Measurements from ENCODE around the gene TP53I11. TPM values are rescaled to one million over a fixed set of nuclear protein-coding genes. Genes with fewer than 3 reads are reported as not detected.
A peak's percentile ranks its signal among the peaks of the same experiment; 100 is the strongest.

The TP53I11 gene
- total RNA-seq, 1 donor from 2014 or later, result 101 TPM

DNA sequence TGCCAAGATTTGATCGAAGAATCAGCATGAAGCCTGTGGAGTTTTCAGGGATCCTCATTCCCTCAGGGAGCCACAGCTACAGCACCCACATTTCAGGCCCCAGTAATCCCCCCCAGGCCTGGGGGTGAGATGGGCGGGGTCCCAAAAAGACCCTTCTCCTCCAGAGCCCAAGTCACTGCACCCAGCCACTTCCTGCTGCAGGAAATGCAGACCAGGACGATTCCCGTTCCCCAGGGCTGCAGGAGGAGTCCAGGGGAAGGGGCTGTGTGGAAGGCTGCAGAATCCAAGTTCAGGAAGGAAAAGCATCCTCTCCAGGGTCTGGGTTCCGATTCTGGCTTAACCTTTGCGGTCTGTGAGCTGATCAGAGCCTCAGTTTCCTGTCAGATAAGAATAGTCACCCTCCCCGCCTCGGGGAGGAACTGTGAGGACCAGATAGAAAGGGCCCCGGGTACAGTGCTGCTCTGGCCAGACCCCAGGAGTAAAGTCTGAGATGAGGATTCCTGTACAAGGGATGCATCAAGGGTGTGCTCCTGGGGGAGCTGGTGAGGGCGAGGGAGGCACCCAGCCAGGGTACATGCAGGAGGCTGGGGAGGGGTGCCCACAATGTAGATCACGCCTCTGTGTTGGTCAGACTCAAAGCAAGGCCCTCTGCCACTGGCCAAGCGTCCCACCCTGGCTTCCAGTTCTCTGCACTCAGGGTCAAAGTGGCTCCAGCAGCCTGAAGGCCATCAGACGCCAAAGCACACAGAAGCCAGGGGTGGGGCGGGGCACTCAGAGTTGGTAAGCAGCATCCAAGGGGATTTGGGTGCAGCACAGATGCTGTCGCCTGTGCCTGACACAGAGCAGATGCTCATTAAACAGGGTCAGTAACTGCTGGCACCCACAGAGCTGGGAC is 30.1 kb upstream of the TP53I11 start:
- ATAC-seq, result no peak
- peak; percentile 12 for DNase-seq (ENCODE audit: low spot score)
- intact Hi-C loops (cut with DNase I), result no loop called here

- ATAC-seq, result peak; percentile 33
- no peak for DNase-seq (ENCODE audit: low spot score)
- intact Hi-C loops (cut with DNase I), result no loop called here
Measured at GRCh38 chr11:44979543-44980399, 29.1 kb upstream of the TP53I11 start.

DNA sequence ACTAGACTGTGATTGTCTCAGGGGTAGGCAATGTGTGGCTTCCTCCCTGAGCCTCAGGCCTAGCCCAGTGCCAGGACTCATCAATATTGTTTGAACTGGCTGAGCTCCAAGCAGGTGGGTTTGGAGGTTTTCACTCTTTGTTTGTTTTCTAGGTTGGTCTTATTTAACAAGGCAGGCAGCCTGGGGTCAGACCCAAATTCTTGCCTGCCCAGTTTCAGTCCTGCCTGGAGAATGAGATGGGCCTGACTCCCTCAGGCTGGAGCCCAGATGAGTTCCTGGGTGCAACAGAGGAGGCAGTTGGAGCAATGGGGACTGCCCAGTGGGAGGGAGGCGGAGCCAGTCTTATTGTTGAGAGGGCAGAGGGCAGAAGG is 28.3 kb upstream of the TP53I11 start:
- no peak for DNase-seq (ENCODE audit: low spot score)
- intact Hi-C loops (cut with DNase I), result no loop called here
- ATAC-seq, result peak; percentile 29

GRCh38 chr11:44978274-44978960 is 27.7 kb upstream of the TP53I11 start:
- DNase-seq (ENCODE audit: low spot score) (no peak), ATAC-seq (peak; percentile 7)
- intact Hi-C loops (cut with DNase I), result no loop called here

GRCh38 chr11:44977493-44977984 is 26.9 kb upstream of the TP53I11 start:
- no peak for ATAC-seq
- no peak for DNase-seq (ENCODE audit: low spot score)
- intact Hi-C loops (cut with DNase I), result no loop called here

DNA sequence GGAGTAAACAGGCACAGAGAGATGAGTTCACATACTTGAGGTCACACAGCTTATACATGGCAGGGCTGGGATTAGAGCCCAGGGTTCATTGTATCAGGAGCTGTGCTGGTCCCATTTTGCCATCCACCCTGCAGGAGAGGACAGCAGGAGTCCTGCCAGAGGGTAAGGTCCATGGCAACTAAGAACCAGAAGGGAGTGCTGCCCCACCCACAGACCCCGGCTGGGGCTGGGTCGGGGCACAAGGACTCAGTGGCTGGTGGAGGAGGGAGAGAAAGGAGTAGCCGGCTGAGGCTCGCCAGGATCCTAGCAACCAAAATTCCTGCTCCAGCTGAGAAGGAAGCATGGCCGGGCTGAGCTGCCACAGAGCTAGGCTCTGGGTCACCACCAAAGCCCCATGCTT is 25.9 kb upstream of the TP53I11 start:
- DNase-seq (ENCODE audit: low spot score), result no peak
- intact Hi-C loops (cut with DNase I), result no loop called here
- ATAC-seq, result no peak

- no peak for ATAC-seq
- intact Hi-C loops (cut with DNase I), result no loop called here
- no peak for DNase-seq (ENCODE audit: low spot score)
Measured at GRCh38 chr11:44974402-44975000, 23.8 kb upstream of the TP53I11 start.

GRCh38 chr11:44973632-44974401 is 23.1 kb upstream of the TP53I11 start:
- DNase-seq (ENCODE audit: low spot score) (no peak), ATAC-seq (no peak)
- intact Hi-C loops (cut with DNase I), result no loop called here

GRCh38 chr11:44972746-44973435 is 22.2 kb upstream of the TP53I11 start:
- DNase-seq (ENCODE audit: low spot score), result no peak
- intact Hi-C loops (cut with DNase I), result no loop called here

DNA sequence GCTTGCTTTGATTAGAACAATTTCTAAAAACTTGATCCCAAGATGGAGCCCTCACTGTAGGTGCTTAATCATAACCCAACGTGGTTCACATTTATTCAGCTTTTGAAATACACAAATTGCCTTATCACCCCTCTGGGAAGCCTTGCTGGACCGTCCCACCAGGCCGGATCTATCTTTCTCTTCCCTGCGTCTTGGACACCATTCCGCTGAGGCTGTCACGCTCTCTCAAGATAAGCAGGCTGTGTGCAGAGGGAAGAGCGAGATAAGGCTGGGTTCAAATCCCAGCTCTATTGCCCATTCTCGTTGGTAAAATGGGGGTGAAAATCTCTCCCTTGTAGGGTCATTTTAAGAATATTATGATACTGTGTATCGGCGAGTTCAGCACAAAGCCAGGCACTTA is 20.5 kb upstream of the TP53I11 start:
- intact Hi-C loops (cut with DNase I), result no loop called here
- ATAC-seq (no peak), DNase-seq (ENCODE audit: low spot score) (no peak)

More at GRCh38 chr11:44972746-44973435, 22.2 kb upstream of the TP53I11 start:
- no peak for ATAC-seq

- DNase-seq (ENCODE audit: low spot score) (no peak), ATAC-seq (no peak)
- intact Hi-C loops (cut with DNase I), result no loop called here
Measured at GRCh38 chr11:44970293-44970692, 19.6 kb upstream of the TP53I11 start.

DNA sequence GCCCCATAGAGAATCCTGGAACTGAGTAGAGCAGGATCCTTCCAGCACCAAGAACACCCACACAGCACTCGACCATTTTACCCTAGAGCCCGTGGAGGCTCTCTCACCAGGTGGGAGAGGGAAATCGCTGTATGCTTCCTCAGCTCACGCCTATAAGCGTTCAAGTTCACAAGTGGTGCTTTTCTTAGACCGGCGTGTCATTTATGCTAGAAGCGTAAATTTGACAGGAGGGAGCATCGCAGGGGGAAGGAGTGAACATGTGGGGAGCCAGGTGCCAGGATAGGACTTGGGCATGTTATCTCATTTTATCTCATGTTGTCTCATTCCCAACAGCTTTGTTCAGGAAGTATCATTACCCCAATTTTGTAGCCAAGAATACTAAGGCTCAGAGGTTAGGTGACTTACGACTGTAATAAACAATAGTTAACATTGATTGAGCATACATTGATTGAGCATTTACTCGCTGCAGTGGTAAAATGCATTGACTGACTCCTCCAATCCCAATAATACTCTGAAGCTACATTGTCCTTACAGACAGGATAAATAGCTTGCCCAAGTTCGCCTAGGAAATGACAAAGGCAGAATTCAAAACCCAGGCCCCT is 19.1 kb upstream of the TP53I11 start:
- intact Hi-C loops (cut with DNase I), result no loop called here
- DNase-seq (ENCODE audit: low spot score) (no peak), ATAC-seq (no peak)

- intact Hi-C loops (cut with DNase I), result no loop called here
- ATAC-seq (no peak), DNase-seq (ENCODE audit: low spot score) (no peak)
Measured at GRCh38 chr11:44968510-44968909, 17.8 kb upstream of the TP53I11 start.

DNA sequence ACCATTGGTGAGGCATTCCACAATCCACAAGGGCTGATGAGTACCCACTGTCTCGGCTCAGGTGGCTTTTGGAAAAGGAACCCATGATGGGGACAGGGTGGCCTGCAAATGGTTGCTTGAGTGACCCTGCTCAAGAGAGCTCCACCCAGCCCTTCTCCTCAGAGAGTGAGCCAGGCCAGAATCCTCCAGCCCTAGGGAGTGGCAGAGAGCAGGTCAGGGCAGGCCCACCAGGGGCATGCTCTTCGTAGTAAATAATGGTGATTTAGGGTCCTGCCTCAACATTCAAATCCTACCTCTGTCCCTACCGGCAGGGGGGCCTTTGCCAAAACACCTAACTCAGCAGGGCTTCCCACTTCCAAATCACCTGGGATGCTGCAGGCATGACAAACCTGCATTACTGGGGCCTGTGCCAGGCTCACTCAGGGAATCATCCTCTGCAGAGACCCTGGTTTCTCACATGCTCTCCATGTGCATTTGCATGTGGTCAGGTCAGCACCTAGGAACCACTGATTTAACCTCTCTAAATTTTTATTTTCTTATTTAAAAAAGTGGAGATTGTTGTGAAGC is 17.3 kb upstream of the TP53I11 start:
- no peak for DNase-seq (ENCODE audit: low spot score)
- intact Hi-C loops (cut with DNase I), result no loop called here
- ATAC-seq, result no peak

- ATAC-seq, result no peak
- DNase-seq (ENCODE audit: low spot score), result no peak
- intact Hi-C loops (cut with DNase I), result no loop called here
Measured at GRCh38 chr11:44966694-44967093, 16.0 kb upstream of the TP53I11 start.

DNA sequence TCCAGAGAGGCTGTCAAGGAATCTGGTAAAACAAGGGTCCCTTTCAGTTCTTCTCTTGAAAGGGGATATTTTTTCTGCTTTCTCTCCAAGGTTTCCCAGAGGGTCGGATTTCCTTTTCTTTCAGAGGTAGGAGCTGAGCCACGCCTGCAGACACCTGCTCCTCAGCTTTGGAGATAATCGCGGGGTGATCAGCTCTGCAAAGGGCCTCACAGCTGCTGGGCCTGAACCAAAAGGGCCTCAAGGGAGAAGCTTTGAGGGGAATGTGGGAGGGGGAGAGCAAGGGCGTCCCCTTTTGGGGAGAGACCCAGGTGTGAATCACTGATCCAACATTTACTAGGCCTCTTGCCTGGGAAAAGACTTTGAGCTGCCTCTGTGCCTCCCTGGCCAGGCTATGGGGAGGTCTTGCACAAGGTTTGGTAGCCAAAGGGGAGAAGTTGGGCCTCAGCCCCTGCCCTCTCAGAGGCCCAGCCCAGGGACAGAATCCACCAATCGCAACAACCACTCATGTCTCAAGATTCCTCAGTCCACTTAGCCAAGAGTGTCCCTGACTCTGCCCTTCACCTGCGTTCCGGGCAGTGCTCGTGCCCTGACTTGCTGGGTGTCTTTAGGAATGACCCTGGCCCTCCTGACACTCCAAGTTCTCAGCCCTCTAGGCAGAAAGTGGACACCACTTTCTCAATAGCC is 14.0 kb upstream of the TP53I11 start:
- no peak for ATAC-seq
- no peak for DNase-seq (ENCODE audit: low spot score)
- intact Hi-C loops (cut with DNase I), result no loop called here
